ENCODE results near the gene PLAAT4. TPM values are rescaled to one million over a fixed set of nuclear protein-coding genes. Genes with fewer than 3 reads are reported as not detected.

Gene PLAAT4
- total RNA-seq, 1 experiment from 2014 or later: 0.52 TPM

GRCh38 chr11:63552921-63553320 lies 16.3 kb downstream of the PLAAT4 start (continued):
- TF ChIP-seq REST (IDR thresholded peaks at IDR 0.05; ENCODE audit: low read depth) (no peak), JUND (IDR thresholded peaks at IDR 0.05) (no peak), SRF (IDR thresholded peaks at IDR 0.05; ENCODE audit: low read depth) (no peak), CBX3 (IDR thresholded peaks at IDR 0.05; ENCODE audit: low read depth) (no peak), SP1 (IDR thresholded peaks at IDR 0.05; ENCODE audit: low read depth) (no peak), EGR1 (IDR thresholded peaks at IDR 0.05; ENCODE audit: low read depth) (no peak), POLR2AphosphoS5 (IDR thresholded peaks at IDR 0.05; ENCODE audit: low read depth, low read length) (no peak)
- TF ChIP-seq, protein P1, sequence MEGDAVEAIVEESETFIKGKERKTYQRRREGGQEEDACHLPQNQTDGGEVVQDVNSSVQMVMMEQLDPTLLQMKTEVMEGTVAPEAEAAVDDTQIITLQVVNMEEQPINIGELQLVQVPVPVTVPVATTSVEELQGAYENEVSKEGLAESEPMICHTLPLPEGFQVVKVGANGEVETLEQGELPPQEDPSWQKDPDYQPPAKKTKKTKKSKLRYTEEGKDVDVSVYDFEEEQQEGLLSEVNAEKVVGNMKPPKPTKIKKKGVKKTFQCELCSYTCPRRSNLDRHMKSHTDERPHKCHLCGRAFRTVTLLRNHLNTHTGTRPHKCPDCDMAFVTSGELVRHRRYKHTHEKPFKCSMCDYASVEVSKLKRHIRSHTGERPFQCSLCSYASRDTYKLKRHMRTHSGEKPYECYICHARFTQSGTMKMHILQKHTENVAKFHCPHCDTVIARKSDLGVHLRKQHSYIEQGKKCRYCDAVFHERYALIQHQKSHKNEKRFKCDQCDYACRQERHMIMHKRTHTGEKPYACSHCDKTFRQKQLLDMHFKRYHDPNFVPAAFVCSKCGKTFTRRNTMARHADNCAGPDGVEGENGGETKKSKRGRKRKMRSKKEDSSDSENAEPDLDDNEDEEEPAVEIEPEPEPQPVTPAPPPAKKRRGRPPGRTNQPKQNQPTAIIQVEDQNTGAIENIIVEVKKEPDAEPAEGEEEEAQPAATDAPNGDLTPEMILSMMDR (IDR thresholded peaks at IDR 0.05 in 2 of 3, conservative IDR thresholded peaks at IDR 0.05 in 1 of 3; ENCODE audit: borderline replicate concordance in 1 of 3, insufficient read depth in 1 of 3, low read depth in 2 of 3, low read length in 2 of 3): no peak

GRCh38 chr11:63553759-63554158 lies 17.2 kb downstream of the PLAAT4 start:
- Histone ChIP-seq H4K20me1 (ENCODE audit: insufficient read depth) (no peaks in the 10 kb centered on the region), H3K9me2 (ENCODE audit: insufficient read depth) (no peaks in the 10 kb centered on the region), H3K27me3 (ENCODE audit: insufficient read depth, low read length) (no peaks in the 10 kb centered on the region), H3K4me1 (ENCODE audit: control insufficient read depth in 1 of 2, insufficient read depth in 2 of 2, low read length in 2 of 2) (no peaks in the 10 kb centered on the region), H3K27ac (ENCODE audit: low read depth, low read length) (no peak overlapping the region), H2AFZ (ENCODE audit: low read depth, low read length, poor library complexity, severe bottlenecking) (no peak overlapping the region), H3K9me3 (ENCODE audit: control insufficient read depth in 1 of 2, insufficient read depth in 1 of 2, low read depth in 1 of 2, low read length in 2 of 2) (no peaks in the 10 kb centered on the region), H3K4me3 (replicated peaks in 1 of 2; ENCODE audit: low read depth in 1 of 2, low read length in 2 of 2) (no peak overlapping the region), H3K36me3 (ENCODE audit: control insufficient read depth in 1 of 2, insufficient read depth in 2 of 2, low read length in 2 of 2) (no peaks in the 10 kb centered on the region), H3K79me2 (ENCODE audit: insufficient read depth, low read length) (no peaks in the 10 kb centered on the region), H3K9ac (ENCODE audit: low read length) (no peak overlapping the region), H3K4me2 (ENCODE audit: low read length) (no peak overlapping the region)
- no TSS peak for BruUV-seq (replicated peaks)
- ChIA-PET CTCF (no interaction called here), RAD21 (ENCODE audit: low non-redundant PET in 1 of 2, low total read pairs in 2 of 2, uncharacterized antibody in 2 of 2, unreplicated experiment in 2 of 2) (interaction anchor here in 1 of 2 experiments (0.5 kb wide), 1 partner anchor 13 kb away, joined by 6 read pairs; no protein-coding TSS in a partner anchor), POLR2A (no interaction called here)
- TF ChIP-seq SRF (IDR thresholded peaks at IDR 0.05; ENCODE audit: low read depth) (no peak), REST (IDR thresholded peaks at IDR 0.05; ENCODE audit: low read depth) (no peak), POLR2A (IDR thresholded peaks at IDR 0.05; ENCODE audit: borderline replicate concordance, extremely low read depth, insufficient read depth, insufficient read length) (no peak), EZH2phosphoT487 (IDR thresholded peaks at IDR 0.05; ENCODE audit: borderline replicate concordance) (no peak), YY1 (IDR thresholded peaks at IDR 0.05; ENCODE audit: extremely low read depth, insufficient replicate concordance, low read depth, low read length) (no peak), SIN3A (IDR thresholded peaks at IDR 0.05; ENCODE audit: low read depth) (no peak), MAX (IDR thresholded peaks at IDR 0.05) (no peak)
- ATAC-seq (no peak), DNase-seq (ENCODE audit: low read depth, low spot score) (no peak)
- intact Hi-C loops (cut with micrococcal nuclease): no loop called here
